GM19025 (cell line): ENCODE measurements around the gene GPC6.

ENCODE experiments used
- ATAC-seq: cut with Tn5 transposase; IDR thresholded peaks from one replicate; pipeline ENCODE4 v1.9.1; 2021; ENCODE audit warnings: mild to moderate bottlenecking, low read depth, moderate library complexity; ENCODE audit not compliant: unreplicated experiment

Gene GPC6

DNA sequence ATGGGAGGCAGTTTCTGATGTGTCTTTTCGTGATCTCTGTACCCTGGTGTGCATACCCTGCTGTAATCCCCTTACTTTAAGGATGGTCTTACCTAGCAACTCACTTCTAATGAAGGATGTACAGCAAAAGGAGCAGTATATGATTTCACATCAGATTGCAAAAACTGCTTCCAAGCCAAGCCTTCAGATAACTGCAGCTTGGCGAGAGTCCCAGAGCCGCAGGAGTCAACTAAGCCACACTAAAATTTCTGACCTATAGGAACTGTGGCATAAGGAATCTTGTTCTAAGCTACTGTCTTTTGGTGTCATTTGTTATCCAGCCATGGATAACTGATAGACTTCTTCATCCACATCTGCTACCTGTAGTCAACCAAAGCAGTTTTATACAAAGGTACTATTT is 496.7 kb downstream of the GPC6 start:
- no peak for ATAC-seq

DNA sequence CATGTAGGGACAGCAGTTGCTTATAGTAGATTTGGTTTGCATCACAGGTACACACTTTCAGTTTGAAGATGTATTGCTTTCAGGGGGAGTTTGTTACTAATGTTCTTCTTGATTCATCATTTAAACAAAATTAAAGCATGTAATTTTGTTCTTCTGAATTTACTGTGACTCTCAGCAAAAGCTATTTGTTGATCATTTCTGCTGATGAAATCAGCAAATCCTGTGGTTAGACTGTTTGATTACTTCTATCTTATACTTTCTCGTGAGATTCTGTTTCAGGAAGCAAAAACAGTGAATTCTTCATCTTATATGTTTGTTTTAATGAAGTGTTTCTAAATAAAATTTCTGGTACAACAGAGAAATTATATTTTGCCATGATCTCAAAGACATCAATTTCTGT is 497.6 kb downstream of the GPC6 start:
- no peak for ATAC-seq

DNA sequence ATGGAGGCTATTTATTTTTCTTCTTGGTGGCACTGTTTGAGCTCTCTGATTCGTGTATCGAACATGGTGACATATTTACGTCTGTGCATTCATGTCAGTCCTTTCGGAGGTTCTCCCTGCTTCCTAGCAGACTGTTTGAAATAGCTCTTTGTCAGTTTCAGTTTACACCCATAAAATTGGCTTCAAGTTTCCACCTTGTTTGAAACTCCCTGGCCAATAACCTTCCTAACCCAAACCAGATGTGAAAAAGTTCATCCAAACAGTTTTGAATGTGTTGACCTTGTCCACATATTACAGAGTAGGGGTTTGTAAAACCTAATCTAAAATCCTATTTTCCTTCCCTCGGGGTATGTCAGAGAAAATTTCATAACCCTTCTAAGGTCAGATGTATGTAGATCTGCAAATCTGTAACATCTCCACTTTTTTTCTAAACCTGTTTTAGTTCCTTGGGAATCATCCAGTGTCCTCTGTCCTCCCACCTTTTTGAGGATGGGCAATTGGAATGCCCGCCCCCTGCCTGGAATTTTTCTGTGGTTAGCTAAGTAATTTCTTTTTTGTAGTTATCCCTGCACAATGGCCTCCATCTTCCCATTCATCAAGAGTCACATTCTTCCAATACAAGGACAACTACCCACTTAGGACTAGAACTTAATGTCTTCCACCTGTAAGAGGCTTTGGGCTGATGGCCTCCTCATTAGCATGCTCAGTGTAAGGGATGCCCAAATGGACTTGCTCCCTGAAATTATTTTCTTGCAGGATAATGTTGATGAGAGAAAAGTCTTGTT is 499.8 kb downstream of the GPC6 start:
- no peak for ATAC-seq

DNA sequence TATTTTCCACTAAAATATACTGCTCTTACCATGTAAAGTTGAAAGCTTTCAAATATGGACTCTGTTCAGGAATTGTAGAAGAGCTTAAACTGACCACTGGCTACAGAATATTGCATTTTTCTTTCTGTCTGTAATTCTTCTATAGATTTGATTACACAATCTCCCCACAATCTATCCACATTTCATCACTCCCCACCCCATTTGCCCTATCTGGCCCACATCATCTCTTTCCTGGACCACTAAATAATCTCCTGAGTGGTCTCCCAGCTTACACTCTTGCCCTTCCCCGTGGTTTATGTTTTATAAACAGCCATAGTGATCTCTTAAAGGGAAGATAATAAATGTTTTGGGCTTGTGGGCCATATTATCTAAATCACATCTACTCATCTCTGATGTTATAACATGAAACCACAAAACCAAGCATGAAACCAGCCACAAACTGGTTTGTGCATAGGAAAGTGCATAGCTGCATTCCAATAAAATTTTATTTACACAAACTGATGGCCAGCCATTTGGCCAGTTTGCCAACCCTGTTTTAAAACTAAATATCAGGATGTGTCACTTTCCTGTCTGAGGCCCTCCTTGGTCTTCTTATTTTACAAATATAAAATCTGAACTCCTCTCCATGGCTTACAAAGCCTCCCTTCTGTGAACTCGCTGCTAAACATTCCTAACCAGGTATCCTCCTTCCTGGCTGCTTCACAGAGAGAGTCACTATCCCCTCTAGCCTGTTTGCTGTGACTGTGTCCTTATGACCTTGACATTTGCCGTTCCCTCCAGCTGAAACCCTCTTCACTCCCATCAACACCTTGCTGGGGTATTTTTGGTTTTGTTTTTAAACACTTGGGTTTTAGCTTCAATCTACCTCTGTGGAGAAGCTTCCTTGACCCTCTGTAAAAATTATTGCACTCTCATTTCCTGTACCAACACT is 500.9 kb downstream of the GPC6 start:
- no peak for ATAC-seq

DNA sequence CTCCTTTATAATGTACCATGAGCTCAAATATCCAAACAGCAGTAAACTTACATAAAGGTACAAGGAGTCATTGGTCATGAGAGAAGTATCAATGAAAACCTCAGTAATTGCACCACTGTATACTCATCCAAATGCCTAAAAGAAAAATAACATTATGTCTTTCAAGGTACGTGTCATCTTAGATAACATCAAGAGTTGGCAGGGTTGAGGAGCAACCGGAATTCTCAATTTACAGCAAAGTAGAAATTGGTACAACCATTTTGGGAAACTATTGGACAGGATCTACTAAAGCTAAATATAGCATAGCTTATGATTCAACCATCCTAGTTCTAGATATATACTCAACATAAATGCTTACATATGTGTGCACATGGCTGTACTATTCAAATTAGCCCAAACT is 502.8 kb downstream of the GPC6 start:
- ATAC-seq = no peak

DNA sequence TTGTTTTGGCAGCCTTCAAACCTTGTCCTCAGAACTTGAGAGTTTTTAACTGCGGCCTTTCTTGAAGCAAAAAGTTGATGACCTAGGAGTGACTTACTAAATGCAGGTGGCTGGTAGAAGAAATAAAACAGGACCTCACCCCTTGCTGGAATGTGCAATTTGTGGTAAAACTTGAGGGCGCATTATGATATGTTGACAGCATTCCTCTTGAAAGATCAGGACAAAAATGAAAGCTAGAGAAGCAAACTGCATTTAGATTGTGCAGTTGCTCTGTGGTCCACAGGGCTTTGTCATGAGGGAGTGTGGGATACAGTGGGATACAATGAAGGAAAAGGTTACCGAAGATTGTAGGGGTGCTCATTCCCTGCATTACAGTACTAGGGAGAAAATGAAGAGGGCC is 504.2 kb downstream of the GPC6 start:
- ATAC-seq = no peak

DNA sequence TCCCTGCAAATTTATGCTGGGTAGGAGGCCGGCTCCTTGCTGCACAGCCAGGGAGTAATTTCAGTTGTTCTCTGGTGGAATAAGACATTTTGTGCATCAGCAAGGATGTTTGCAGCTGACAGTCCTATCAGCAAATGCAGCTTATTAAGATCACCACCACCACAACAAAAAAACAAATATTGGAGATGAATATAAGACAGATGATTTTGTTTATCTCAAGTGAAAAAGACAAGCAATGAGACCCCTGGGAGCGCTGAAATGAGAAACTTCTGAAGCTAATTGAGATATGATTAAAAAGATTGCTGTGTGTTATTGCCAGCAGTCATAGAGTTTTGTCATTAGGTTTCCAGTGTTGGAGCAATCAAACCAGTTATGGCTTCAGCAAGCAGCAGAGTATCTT is 505.6 kb downstream of the GPC6 start:
- ATAC-seq = no peak

DNA sequence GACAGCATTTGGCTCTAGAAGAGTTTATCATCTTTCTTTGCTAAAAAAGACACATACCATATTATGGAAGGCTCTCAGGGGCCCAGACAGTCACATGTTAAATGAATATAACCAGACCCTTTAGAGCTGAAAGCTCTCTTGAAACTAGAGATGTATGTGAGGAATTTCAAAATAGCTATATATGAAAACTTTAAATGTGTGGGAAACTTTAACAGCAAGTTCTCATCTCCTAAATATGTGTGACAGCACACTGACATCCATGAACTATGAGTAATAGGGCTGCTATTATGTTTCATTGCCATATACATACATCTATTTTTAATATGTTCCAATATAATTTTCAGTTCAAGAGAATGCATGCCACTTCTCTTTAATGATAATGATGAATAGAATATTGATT is 509.5 kb downstream of the GPC6 start:
- no peak for ATAC-seq

DNA sequence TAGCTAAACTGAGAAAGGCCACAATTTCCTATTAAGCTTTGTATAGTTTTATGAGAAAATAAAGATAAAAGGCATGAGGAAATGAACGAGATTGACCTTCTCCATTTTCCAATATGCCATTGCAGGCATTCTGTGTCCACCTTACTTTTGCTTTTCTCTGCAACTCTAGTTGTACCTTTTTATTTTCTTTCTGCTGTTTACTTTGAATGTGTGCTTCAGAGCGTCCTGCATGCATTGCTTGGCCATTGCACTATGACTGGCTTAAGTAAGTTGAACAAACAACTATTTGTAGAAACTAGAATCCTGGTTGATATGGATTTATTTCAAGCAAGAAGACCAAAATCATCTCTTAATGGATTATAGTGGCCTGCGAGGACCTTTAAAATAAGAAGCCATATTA is 510.3 kb downstream of the GPC6 start:
- no peak for ATAC-seq

DNA sequence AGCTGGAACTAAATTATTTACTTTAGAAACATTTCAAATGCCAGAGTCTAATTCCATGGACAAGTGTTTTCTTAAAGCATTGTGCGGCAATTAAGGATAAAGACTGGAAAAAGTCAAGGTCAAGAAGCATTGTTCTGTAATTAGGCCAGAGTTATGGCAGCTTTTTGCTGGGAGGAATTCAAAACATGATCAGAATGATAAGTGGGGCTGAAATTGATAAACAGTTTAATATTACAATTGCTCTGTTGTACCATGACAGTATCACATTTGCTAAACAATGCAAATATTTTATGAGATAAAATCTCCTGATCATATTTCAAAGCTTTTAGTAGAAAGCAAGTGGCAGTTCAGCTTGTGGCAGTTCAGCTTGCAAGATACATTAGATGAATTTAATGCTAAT is 513.7 kb downstream of the GPC6 start:
- no peak for ATAC-seq

DNA sequence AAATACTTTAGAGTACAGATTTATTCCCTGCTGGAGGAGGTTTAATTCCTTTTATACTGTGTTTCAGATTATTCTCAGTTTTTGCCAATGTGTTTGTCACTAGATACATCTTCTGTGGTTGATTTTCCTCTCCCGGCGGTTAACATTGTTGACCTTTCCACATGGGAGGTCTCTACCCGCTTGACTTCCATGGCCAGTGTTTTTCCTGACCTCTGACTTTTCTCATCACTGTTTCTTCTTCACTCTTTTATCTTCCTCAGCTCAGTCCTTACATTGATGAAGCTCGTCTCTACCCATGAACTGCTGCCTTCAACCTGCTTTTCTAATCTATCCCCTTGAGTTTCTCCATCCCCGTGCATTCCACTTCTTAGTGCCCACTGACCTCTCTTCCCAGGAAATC is 517.4 kb downstream of the GPC6 start:
- ATAC-seq = no peak

DNA sequence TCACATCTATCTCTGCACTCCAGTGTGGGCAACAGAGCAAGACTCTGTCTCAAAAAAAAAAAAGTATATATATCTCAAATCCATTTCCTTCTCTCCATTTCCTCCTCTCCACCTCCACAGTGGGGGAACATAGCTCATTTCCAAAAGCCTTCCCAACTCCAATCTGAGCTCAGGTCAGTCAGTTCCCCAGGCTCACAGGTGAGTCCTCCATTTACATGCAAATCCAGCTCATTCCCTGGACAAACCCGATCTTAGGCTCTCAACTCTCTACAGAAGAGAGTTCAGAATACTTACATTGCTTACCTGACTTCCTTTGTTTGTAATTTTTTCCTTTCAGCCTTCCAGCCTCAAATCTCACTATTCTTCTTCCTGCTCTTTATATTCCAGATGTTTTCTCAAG is 518.3 kb downstream of the GPC6 start:
- no peak for ATAC-seq

DNA sequence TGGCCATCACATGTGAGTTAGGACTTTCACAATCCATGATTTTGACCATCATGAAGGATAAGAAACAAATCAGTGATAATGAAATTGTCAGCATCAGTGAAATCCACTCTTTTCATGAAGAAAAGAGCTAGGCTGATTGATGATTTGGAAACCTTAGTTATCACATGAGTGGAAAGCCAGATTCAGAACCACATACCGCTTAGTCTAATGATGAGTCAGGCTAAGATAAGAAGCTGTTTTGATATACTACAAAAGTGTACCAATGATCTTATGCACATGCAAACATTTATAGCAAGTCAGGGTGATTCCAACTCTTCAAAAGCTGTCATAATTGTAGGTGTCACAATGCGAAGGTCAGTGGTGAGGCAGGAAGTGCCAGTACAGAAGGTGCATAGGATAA is 519.3 kb downstream of the GPC6 start:
- no peak for ATAC-seq

DNA sequence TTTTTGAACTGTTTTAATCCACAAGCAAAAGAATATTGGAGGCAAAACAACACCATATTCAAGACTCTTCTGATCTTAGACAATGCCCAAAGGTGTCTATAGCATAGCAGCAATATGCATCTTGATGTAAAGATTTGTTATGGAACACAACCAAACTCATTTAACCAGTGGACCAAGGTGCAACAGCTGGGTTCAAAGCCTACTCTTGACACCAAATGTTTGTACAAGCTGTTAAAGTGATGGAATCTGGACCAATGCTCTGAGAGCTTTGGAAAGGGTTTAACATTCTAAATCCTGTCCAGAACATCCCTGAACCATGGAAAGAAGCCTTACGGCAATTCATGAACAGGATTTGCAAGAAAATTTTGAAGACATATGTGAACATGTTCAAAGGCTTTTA is 520.0 kb downstream of the GPC6 start:
- no peak for ATAC-seq

DNA sequence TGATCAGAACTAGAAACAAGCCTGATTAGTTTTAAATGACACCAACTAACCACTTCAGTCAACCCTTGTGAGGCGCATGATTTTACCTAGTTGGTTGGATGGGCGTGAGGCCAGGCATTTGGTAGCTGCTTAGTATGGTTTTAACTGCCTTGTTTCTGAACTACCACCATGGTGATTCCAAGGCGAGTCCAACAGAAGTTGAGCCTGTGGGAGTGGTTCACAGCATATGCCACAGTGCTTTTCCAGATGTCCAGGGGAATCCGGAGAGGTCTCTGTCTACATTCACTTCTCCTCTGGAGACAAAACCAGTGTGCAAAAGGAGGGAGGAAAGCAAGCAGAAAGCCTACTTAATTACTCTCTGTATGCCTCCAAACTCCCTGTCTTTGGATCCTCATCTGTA is 524.1 kb downstream of the GPC6 start:
- no peak for ATAC-seq

DNA sequence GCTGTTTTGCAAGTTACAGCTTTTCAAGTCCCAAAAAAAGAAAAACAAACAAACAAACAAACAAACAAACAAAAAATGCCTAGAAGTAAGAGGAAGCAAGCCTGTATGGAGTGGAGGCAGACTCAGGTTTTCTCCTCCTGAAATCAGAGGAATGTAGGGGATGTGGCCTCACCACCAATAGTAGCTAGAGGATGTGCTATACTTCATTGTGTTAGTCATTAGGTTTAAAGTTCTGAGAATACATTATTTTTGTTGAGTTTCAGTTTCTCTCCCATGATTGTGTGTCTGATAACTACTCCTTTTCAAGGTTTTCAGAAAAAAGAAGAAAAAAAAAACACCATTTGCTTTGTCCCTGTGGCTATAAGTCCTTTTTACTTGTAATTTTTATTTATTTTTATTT is 524.5 kb downstream of the GPC6 start:
- ATAC-seq = no peak

DNA sequence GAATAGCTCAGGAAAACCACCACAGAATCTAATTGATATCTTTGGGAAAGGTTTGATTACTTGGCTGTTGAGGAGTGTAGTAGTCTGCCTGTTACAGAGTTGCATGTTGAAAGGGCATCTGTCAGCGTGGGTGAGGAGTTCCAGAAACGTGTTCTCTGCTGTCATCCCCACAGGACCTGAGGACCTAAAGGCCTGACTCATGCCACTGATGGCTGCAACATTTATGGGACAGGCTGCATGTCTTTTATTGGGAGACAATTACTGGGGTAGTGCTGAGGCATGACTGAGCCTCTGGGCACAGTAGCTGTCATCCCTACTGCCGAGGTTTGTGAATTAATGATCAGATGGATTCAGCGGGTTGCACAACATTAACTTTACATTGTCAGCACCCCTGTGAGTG is 525.9 kb downstream of the GPC6 start:
- no peak for ATAC-seq

DNA sequence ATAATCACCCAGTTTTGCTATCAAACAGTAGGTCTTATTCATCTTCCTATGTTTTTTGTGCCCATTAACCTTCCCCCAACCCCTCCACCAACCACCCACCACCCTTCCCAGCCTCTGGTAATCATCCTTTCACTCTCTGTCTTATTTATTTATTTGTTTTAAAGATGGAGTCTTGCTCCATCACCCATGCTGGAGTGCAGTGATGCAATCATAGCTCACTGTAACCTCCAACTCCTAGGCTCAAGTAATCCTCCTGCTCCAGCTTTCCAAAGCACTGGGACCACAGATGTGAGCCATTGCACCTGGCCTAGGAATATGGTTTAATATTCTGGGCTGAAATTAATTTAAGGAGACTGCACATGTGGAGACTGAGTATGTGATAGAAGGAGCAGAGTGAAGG is 527.0 kb downstream of the GPC6 start:
- ATAC-seq = no peak

DNA sequence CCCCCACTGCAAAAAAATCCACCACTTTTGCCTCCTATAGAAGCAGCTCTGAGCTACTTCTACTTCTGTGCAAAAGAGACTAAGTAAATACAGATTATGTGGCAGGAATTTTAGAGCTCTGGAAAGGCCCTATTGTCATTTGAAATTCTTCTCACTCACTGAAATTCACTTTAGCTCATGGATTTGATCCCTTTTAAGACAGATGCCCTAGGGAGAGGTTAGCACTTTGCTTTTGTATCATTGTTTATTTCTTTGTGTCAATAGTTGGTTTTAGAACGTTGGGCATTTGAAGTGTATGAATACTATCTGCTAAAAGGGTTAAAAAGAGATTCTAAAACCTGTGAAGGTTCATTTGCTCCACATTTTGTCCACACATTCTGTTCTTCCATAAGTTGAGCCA is 528.7 kb downstream of the GPC6 start:
- no peak for ATAC-seq

DNA sequence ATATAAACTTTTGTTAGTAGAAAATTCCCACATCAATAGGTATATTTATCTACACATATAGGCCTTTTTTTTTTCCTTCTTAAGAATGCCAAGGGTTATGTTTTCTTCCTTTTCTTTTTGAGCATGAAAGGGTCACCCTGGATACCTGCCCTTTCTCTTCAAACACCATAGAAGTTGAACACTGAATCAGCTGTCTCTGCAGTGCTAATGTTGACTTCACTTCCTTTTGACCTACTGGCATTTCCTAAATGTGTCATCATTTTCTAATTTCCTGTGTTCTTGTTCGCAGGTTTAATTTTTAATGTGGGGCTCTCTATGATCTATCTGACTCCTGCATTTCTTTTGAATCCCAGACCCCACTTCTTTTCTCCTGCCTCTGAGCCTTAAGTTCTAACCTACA is 532.0 kb downstream of the GPC6 start:
- no peak for ATAC-seq

DNA sequence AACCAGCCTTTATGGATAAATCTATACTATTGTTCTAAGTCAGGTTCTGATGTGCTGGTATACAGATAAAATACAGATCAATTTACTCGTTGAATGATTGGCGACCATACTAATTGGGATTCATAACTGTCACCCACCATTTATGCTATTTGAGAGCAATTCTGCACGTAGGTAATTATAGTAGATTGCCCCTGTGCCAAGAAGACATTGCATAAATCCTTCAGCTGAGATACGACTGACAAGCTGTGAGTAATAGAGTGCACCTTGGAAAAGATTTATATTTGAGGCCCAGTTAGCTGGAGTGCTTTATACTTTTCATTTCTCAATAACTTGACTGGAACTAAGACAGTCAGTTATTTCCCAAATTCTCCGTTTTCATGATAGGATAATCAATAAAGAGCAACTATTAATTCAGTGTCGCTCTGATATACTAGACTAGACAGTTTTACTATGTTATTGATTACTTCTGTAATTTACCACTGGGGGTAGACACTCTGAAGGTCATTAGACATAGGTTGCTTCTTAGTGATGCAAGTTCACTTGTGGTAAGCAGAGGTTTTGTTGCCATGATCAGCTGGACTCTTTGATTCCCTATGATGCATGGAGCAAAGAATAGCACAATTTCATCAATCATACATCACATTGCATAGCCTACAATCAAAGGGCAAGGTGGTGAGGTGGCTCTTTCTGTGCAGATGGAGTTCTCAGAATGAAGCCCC is 536.3 kb downstream of the GPC6 start:
- no peak for ATAC-seq
